ENCODE results near the gene SH3PXD2A.

The SH3PXD2A gene

DNA sequence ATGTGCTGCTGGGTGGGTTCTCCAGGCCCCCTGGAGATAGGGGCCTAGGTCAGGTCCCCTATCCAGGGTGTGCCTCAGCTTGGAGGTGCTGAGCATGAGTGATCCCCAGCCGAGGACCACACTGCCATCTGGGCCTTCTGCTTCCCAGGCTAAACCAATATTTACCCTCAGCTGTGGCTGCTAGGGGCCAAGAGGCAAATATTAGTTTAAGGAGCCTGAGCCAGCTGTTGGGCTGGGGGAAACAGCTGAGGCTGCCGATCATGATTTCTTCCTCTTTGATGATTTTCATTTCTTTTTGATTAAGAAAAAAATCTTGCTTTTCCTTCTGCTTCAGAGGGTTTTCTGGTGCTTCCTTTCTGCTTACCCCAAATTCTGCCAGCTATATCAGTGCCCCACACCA is 278.5 kb downstream of the SH3PXD2A start:
- no peak for TF ChIP-seq EZH2 (IDR thresholded peaks at IDR 0.05; ENCODE audit: borderline replicate concordance, low read depth, low read length, severe bottlenecking)
- TF ChIP-seq, protein P1, sequence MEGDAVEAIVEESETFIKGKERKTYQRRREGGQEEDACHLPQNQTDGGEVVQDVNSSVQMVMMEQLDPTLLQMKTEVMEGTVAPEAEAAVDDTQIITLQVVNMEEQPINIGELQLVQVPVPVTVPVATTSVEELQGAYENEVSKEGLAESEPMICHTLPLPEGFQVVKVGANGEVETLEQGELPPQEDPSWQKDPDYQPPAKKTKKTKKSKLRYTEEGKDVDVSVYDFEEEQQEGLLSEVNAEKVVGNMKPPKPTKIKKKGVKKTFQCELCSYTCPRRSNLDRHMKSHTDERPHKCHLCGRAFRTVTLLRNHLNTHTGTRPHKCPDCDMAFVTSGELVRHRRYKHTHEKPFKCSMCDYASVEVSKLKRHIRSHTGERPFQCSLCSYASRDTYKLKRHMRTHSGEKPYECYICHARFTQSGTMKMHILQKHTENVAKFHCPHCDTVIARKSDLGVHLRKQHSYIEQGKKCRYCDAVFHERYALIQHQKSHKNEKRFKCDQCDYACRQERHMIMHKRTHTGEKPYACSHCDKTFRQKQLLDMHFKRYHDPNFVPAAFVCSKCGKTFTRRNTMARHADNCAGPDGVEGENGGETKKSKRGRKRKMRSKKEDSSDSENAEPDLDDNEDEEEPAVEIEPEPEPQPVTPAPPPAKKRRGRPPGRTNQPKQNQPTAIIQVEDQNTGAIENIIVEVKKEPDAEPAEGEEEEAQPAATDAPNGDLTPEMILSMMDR (IDR thresholded peaks at IDR 0.05; ENCODE audit: borderline replicate concordance, extremely low read depth, low read length, poor library complexity, severe bottlenecking): no peak
- Histone ChIP-seq H3K9ac (ENCODE audit: low read depth, low read length) (no peak overlapping the region), H3K4me1 (ENCODE audit: insufficient read depth, low read length) (no peaks in the 10 kb centered on the region), H3K27me3 (ENCODE audit: insufficient read depth, low read length, poor library complexity) (peaks cover 8% of the 10 kb centered on the region), H3K79me2 (ENCODE audit: insufficient read depth, low read length) (no peaks in the 10 kb centered on the region), H2AFZ (ENCODE audit: low read depth, low read length) (no peak overlapping the region), H3K9me3 (ENCODE audit: insufficient read depth, low read length, severe bottlenecking) (no peaks in the 10 kb centered on the region), H3K36me3 (ENCODE audit: insufficient read depth, low read length) (no peaks in the 10 kb centered on the region), H3K4me3 (ENCODE audit: low read depth in 1 of 2, low read length in 2 of 2) (no peak overlapping the region), H4K20me1 (ENCODE audit: insufficient read depth, low read length) (0 out of 2 replicates have a peak, but pooled peaks cover 3% of the 10 kb centered on the region), H3K27ac (ENCODE audit: low read length) (no peak overlapping the region), H3K4me2 (ENCODE audit: insufficient read depth, low read length) (no peak overlapping the region)
- no peak for DNase-seq
- ATAC-seq (ENCODE audit: insufficient read depth, low read depth): no peak

DNA sequence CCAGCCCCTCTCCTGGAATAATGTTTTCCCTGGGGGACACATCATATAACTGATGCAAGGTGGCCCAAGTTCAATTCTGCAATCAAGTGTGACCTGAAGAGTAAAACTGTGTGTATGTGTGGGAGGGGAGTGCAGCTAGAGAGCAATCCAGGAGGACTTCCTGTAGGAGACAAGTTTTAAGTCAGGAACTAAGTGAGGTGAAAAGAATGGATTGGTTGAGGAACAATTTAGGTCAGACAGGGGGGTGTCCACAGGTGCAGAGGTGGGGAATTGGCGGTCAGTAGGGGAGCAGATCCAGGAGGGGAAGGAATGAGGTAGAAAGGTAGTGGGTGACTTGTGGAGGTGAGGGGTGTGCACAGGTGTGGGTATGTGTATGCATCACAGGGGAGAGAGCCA is 279.3 kb downstream of the SH3PXD2A start:
- no peaks in the 10 kb centered on the region for H3K9me3 ChIP-seq (ENCODE audit: insufficient read depth, low read length, severe bottlenecking)
- no peak overlapping the region for H2AFZ ChIP-seq (ENCODE audit: low read depth, low read length)
- 0 out of 2 replicates have a peak, but pooled peaks cover 6% of the 10 kb centered on the region for H4K20me1 ChIP-seq (ENCODE audit: insufficient read depth, low read length)
- ATAC-seq (ENCODE audit: insufficient read depth, low read depth) (no peak), DNase-seq (no peak)
- no peaks in the 10 kb centered on the region for H3K36me3 ChIP-seq (ENCODE audit: insufficient read depth, low read length)
- no peak overlapping the region for H3K4me3 ChIP-seq (ENCODE audit: low read depth in 1 of 2, low read length in 2 of 2)
- no peaks in the 10 kb centered on the region for H3K4me1 ChIP-seq (ENCODE audit: insufficient read depth, low read length)
- no peak overlapping the region for H3K27ac ChIP-seq (ENCODE audit: low read length)
- H3K79me2 ChIP-seq (ENCODE audit: insufficient read depth, low read length): no peaks in the 10 kb centered on the region
- no peak overlapping the region for H3K4me2 ChIP-seq (ENCODE audit: insufficient read depth, low read length)
- peaks cover 8% of the 10 kb centered on the region for H3K27me3 ChIP-seq (ENCODE audit: insufficient read depth, low read length, poor library complexity)
- TF ChIP-seq, protein P1 (IDR thresholded peaks at IDR 0.05; ENCODE audit: borderline replicate concordance, extremely low read depth, low read length, poor library complexity, severe bottlenecking): no peak
- TF ChIP-seq EZH2 (IDR thresholded peaks at IDR 0.05; ENCODE audit: borderline replicate concordance, low read depth, low read length, severe bottlenecking): no peak
- no peak overlapping the region for H3K9ac ChIP-seq (ENCODE audit: low read depth, low read length)

DNA sequence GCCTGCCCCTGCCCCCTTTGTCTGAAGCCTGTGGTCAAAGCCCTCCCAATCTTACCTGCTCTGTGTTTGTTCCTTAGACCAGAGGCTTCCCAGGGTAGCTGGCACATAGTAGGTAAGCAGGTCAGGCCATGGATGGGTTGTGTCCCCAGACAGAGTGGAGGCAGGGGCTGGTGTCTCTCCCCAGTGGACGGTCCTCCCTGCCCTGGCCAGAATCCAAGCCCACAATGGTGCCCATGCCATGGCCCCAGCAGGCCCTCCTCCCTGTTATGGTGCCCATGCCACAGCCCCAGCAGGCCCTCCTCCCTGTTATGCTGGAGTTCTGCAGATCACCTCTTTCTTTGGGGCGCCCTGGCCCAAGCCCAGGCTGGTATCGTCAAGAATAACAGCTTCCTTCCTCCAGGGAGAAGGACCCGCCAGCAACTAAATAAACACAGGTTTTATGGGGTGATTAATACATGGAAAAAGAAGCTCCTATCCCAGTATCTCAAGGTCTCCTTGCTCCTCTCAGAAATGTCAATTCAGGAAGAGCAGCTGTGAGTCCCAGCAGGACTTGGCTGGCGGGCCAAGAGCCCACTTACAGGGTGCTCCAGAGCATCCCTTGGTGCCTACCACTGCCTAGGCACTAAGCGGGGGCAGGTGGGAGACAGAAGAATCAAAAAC is 279.8 kb downstream of the SH3PXD2A start:
- Histone ChIP-seq H3K27ac (ENCODE audit: low read length) (no peak overlapping the region), H3K27me3 (ENCODE audit: insufficient read depth, low read length, poor library complexity) (peaks cover 8% of the 10 kb centered on the region), H3K4me3 (ENCODE audit: low read depth in 1 of 2, low read length in 2 of 2) (no peak overlapping the region), H3K36me3 (ENCODE audit: insufficient read depth, low read length) (no peaks in the 10 kb centered on the region), H3K4me2 (ENCODE audit: insufficient read depth, low read length) (no peak overlapping the region), H4K20me1 (ENCODE audit: insufficient read depth, low read length) (0 out of 2 replicates have a peak, but pooled peaks cover 6% of the 10 kb centered on the region), H3K79me2 (ENCODE audit: insufficient read depth, low read length) (no peaks in the 10 kb centered on the region), H3K4me1 (ENCODE audit: insufficient read depth, low read length) (no peaks in the 10 kb centered on the region), H3K9ac (ENCODE audit: low read depth, low read length) (no peak overlapping the region), H3K9me3 (ENCODE audit: insufficient read depth, low read length, severe bottlenecking) (no peaks in the 10 kb centered on the region), H2AFZ (ENCODE audit: low read depth, low read length) (no peak overlapping the region)
- TF ChIP-seq, protein P1 (IDR thresholded peaks at IDR 0.05; ENCODE audit: borderline replicate concordance, extremely low read depth, low read length, poor library complexity, severe bottlenecking): no peak
- no peak for TF ChIP-seq EZH2 (IDR thresholded peaks at IDR 0.05; ENCODE audit: borderline replicate concordance, low read depth, low read length, severe bottlenecking)
- DNase-seq (no peak), ATAC-seq (ENCODE audit: insufficient read depth, low read depth) (no peak)

Measured in DND-41 (cell line).